LoVo (cell line): ENCODE data around the gene DAB2IP.

ENCODE experiments used
- DNase-seq: peaks from one replicate; pipeline ENCODE4 v3.0.0-alpha.2; 2016; ENCODE audit warnings: low spot score

The DAB2IP gene

DNA sequence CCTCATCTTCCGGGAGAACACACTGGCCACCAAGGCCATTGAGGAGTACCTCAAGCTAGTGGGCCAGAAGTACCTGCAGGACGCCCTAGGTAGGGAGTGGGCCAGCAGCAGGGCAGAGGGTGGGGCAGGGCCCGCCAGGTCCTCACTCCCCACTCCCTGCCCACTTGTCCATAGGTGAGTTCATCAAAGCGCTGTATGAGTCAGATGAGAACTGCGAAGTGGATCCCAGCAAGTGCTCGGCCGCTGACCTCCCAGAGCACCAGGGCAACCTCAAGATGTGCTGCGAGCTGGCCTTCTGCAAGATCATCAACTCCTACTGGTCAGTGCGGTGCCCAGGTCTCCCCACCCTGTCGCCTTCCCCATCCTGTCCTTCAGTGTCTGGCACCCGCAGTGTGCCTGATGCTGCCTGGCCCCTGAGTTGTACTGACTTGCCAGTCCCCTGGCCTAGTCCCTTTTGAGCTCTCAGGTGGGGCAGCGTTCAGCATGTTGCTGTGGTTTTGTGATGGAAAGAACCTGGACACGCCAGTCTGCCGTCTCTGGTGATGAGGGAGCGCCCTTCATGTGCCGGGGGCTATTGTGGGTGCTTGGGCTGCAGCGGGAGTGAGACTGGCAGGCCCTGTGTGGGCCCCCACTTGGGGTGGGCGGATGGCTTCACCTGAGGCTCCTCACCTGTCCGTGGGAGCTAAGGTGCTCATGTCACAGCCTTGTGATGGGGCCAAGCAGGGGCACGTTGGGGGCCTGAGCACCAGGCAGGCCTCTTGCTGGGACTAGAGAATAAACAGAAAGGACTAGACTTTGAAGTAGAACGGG is 112.3 kb downstream of the DAB2IP start:
- DNase-seq = no peak

DNA sequence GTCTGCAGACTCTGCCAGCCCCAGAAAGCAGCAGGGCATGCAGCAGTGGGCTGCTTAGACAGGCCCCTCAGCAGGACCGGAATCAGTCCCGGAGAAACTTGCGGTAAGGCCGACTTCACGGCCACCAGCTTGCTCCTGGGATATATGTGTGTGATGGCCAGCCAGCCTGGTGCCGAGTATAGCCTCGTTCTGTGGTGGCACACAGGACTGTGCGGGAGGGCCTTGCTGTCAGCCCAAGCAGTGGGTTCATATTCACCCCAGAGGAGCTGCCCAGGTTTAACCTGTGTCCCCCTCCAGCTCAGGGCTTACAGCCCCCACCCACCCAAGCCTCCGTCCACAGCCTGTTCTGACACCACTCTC is 112.9 kb downstream of the DAB2IP start:
- DNase-seq = no peak

DNA sequence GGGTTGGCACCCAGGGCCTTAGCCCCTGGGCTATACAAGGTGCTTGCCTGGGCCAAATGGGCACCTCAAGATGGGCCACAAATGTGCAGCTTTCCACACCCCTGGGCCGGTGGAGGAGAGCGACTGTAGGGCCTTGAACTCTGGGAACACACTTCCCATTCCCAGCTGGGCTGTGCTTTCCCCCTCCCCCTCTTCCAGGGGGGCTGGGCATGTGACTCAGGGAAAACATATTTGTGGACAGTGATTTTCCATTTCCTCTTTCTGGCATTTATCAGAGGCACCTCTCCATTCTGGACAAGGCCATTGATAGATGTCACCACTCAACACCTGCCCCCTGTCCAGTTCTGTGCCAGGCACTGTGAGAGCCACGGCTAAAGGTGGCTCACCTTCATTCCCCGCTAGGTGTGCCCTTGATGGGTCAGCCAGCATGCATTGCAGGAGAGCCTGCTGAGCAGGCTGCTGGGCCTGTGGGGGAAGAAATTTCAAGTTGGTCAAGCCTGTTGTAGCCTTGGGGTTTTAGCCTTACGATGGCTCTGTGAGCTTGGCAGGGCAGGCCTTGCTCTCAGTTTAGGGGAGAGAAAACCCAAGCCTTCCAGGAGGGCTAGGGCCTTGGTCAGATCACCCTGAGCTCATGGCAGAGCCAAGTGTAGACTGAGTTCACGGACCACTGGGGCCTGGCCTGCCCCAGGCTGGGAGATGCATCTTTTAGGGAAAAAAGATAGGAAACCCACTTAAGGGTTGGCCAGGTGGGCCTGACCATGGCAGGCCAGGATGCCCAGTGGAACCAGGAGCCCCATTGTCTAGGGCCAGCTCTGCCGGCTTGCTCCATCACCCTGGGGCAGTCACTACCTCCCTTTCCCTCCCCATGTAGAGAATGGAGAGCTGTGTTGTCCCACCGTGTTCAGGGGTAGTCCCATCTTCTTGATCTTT is 113.9 kb downstream of the DAB2IP start:
- no peak for DNase-seq

DNA sequence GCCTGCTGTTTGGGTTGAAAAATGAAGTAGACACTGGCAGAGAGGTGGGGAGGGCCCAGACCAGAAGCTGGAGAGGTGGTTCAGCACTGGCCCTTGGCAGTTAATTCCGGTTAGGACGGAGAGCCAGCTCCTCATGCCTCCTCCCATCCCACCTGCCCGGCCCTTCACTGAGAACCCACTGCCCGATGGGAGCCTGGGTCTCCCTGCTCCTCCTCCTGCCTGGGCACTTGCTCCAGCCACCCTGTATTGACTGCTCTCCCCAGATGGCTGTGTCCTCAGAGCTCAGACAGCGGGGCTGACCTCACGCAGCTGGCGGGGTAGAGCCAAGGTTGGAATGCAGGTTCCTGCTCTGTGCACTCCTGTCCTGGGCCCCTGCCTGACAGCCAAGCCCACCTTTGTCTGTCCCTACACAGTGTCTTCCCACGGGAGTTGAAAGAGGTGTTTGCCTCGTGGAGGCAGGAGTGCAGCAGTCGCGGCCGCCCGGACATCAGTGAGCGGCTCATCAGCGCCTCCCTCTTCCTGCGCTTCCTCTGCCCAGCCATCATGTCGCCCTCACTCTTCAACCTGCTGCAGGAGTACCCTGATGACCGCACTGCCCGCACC is 114.7 kb downstream of the DAB2IP start:
- no peak for DNase-seq

DNA sequence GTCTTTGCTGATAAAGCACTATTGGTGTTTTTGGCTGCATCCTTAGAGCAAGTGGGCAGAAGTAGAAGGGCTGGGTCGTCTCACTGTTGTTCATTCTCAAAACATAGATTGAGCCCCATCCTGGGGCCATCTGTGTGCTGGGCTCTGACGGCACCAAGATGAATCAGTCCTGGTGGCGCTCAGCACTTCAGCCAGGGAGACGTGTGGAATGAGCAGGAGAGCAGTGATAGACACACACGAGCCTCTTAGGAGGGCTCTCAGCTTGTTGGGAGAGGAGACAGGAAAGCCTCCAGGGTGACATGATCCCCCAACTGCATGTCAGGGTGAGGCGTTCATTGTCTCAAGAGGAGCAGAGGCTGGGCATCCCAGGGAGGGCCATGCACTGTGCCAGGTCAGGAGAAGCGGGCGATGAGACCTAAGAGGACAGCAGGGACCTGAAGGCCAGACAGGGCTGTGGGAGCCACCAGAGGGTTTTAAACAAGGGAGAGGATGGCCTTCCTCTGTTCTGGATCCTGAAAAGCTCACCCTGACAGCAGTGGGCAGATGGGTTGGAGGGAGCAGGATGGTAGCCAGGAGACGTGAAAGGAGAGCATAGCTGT is 115.8 kb downstream of the DAB2IP start:
- DNase-seq = no peak

DNA sequence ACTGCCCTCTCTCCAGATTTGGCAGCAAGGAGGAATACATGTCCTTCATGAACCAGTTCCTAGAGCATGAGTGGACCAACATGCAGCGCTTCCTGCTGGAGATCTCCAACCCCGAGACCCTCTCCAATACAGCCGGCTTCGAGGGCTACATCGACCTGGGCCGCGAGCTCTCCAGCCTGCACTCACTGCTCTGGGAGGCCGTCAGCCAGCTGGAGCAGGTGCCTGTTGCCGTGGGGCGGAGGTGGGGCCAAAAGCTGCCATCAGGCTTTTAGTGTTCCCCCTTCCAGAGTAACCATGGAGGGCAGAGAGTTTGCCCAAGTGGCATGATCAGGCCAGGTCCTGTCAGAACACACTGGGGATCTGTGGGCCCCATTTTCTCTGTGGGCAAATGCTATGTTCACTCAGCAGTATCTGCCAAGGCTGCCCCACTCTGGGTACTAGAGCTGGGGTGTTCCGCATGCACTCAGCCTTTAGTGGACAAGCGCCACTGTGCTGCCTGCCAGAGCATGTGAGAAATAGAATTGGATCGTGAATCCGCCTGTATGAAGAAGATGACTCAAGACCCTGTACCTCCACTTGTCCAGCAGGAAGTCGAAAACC is 117.1 kb downstream of the DAB2IP start:
- DNase-seq = no peak

DNA sequence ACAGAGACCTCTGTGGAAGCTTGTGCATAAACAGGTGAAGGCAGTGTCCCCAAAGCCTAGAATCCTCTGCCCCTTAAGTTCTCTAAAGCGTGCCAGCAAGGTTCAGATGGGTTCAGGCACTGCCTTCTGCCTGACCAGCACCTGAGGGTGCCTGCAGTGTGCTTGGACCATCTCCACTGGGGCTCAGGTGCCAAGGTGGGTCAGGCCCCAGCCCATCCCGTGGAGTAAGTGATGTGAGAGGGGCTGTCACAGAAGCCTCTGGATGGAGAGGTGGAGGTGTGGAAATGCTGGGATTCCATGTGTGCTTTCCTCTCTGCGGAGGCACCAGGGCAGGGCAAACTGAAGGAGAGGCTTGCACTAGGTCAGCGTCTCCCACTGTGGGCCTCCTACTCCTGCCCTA is 118.5 kb downstream of the DAB2IP start:
- DNase-seq = no peak

DNA sequence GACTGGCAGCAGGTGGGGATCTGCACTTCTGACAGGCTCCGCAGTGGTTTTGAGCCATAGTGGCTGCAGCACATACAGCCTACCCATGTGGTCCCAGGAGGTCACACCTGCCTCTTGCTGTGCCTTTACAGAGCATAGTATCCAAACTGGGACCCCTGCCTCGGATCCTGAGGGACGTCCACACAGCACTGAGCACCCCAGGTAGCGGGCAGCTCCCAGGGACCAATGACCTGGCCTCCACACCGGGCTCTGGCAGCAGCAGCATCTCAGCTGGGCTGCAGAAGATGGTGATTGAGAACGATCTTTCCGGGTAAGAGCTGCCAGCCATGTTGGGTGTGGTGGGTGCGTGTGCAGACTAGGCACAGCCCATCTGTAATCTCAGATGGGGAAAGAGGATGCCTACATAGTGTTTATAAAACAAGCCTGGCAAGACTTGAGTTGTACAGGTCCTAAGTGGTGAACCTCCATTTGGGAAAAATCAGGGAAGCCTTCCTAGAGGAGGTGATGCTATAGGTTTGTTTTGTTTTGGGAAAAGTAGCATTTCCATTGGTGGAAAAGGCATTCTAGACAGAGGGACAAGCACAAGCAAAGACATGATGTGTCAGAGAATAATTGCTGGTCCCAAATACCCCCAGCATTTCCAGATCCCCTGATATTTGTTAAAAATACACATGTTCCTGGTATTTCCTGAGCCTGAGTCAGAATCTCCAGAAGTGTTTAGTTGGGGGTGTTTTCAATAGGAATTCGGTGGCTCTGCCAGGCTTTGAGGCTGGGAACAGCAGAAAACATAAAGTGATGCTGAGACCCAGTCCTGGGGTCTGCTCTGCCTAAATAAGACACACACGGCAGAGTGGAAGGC is 119.2 kb downstream of the DAB2IP start:
- DNase-seq = no peak

DNA sequence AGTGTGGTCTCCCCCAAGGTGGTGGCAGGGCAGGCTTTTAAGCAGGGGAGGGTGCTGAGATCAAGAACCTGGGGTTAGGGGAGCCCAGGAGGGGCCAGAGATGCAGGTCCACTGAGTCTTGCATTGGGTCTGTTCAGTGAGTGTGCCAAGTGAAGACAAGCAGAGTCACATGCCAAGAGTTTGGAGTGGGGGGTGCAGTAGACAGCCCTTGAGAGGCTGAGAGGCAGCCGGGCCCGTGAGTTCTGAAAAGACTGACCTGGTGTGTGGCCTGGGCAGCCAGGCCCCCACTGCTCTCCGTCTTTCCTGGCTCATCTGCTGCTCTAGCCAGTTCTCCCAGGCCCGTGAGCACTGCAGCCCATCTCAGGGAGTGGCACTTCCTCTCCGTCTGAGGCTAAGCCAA is 120.0 kb downstream of the DAB2IP start:
- no peak for DNase-seq

DNA sequence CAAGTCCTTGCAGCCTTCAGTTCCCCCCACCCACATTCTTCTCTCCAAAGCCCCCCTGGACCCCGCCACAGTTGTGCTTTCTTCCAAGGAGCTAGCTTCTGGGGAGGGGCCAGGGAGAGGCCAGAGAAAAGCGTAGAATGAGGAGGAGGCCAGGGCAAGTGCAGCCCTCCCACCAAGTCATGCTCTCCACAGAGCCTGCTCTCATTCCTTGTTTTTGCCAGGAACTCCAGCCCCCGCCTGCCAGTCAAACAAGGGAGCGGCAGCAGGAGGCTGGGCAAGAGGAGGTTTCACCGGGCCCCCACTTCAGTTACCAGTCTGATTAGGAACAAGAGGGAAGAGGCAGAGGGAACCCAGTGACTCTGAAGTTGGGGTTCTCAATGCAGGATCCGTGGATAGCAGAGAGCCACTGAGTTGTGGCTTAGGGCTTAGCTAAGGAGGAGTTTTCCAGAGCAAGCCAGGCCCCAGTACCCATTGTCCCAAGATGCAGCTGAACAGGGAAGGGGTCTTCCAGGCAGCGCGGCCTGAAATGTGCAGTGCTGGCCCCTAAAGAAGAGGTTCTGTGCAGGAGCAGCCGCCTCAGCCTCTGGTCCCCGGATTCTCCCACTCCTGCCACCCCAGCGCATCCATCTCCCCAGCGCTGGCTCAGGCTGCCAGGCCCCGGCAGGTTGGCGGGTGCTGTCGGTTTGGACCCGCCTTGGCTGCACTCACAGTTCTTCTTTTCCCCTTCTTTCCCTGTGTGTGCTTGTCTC is 120.6 kb downstream of the DAB2IP start:
- DNase-seq = no peak

DNA sequence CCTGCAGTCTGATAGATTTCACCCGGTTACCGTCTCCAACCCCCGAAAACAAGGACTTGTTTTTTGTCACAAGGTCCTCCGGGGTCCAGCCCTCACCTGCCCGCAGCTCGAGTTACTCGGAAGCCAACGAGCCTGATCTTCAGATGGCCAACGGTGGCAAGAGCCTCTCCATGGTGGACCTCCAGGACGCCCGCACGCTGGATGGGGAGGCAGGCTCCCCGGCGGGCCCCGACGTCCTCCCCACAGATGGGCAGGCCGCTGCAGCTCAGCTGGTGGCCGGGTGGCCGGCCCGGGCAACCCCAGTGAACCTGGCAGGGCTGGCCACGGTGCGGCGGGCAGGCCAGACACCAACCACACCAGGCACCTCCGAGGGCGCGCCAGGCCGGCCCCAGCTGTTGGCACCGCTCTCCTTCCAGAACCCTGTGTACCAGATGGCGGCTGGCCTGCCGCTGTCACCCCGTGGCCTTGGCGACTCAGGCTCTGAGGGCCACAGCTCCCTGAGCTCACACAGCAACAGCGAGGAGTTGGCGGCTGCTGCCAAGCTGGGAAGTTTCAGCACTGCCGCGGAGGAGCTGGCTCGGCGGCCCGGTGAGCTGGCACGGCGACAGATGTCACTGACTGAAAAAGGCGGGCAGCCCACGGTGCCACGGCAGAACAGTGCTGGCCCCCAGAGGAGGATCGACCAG is 121.3 kb downstream of the DAB2IP start:
- no peak for DNase-seq

DNA sequence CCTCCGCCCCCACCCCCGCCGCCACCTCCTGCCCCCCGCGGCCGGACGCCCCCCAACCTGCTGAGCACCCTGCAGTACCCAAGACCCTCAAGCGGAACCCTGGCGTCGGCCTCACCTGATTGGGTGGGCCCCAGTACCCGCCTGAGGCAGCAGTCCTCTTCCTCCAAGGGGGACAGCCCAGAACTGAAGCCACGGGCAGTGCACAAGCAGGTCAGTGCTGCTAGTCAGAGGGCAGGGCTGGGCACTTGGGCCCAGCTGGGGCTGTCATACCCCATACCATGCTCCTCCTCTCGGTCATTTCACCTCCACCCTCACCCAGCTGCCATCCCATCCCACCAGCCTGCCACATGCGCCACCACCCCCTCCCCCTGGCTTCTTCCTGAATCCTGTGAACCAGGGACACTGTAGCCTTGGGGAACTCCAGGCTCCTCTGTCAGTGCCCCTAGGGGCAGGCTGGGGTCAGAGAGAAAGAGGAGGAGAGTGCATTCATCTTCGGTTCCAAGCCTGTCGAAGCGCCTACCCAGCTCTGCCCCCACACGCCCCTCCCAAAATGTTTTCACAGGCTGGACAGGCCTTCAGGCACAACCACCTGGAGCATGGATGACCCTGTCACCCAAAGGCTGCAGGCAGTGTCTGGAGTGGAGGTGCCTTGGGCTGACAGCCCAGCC is 122.0 kb downstream of the DAB2IP start:
- no peak for DNase-seq

DNA sequence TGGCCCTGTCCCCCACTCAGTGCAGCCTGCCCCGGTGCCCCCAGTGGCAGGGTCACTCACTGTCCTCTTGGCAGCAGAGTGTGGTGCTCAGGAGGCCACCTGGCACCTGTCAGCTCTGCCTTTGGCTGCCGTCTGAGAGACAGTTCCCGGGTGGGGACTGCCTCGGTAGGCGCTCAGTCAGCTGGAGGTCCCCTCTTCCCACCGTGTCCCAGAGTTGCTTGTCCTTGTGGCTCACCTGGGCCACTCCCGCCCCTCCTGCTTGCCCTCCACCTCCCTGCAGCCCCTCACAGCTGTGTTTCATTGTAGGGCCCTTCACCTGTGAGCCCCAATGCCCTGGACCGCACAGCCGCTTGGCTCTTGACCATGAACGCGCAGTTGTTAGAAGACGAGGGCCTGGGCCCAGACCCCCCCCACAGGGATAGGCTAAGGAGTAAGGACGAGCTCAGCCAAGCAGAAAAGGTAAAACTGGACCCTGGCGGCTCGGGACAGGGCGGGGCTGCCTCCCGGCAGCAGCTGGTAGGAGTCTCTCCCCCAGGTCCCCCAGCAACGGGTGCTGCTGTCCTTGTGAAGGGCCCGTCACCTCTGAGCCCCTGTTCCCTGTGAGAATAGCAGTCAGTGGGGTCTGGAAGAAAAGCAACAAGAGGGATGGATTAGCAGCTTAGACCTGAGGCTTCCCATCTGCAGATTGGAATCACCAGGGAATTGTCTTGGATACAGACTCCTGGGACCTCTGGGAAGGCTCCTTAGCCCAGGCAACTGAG is 122.7 kb downstream of the DAB2IP start:
- no peak for DNase-seq

DNA sequence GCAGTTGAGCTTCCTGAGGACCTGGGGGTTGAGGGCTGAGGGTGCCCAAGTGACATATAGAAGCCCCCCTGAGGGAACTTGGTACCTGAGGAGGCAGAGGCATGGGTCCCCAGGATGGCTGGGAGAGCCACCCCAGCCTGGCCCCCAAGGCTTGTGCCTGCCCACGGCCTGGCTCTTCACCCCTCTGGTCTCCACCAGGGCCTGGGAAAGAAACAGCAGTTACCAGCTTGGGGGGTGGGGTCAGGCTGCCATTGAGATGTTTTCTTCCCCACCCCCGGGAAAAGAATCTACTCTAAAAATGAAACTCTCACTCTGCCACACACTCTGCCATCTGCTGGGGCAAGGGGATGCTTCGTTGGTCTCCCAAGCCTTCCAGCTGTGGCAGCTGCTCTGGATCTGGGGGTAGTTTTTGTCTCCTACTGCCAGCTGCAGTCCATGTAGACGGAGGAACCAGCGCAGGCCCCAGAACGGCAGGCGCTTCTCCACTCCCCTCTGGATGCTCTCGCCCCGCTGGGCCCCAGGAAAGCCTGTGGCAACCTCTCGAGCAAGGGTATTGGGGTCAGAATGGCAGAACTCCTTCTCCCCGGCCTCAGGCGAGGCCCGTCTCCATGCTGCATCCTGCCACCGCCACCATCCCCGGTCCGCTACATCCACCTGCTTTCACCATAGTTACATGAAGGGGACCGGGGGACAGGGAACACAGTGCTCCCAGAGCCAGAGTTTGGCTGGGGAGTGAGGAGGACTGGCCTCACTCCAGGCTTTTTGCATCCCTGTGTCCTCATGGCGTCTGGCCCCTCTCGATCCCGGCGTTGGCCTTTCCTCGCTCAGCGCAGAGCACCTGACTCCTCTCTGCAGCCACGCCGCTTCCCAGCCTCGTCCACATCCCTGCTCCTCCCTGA is 123.5 kb downstream of the DAB2IP start:
- DNase-seq = no peak

DNA sequence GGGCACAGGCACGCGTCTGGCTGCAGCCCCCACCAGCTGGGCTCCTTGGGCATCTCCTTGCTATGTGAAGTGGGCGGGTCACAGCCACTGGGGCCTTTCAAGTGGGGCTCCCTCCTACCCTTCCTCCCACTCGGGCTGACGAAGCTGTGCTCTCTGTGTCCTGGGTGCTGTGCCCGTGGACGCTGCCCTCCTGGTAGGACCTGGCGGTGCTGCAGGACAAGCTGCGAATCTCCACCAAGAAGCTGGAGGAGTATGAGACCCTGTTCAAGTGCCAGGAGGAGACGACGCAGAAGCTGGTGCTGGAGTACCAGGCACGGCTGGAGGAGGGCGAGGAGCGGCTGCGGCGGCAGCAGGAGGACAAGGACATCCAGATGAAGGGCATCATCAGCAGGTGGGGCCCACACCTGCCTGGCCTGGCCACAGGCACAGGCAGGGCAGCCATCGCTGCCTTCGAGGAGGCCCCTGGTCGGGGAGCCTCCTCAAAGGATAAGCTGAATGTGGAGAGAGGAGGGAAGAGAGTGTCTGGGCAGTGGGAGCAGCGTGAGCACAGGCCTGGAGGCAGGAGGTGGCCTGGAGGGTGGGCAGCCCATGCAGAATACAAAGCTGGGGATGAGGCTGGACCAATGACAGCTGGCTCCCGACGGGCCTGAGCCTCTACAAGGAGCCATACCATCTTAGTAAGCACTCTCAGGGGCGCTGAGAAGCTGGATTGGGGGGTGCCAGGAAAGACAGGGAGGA is 124.7 kb downstream of the DAB2IP start:
- no peak for DNase-seq

DNA sequence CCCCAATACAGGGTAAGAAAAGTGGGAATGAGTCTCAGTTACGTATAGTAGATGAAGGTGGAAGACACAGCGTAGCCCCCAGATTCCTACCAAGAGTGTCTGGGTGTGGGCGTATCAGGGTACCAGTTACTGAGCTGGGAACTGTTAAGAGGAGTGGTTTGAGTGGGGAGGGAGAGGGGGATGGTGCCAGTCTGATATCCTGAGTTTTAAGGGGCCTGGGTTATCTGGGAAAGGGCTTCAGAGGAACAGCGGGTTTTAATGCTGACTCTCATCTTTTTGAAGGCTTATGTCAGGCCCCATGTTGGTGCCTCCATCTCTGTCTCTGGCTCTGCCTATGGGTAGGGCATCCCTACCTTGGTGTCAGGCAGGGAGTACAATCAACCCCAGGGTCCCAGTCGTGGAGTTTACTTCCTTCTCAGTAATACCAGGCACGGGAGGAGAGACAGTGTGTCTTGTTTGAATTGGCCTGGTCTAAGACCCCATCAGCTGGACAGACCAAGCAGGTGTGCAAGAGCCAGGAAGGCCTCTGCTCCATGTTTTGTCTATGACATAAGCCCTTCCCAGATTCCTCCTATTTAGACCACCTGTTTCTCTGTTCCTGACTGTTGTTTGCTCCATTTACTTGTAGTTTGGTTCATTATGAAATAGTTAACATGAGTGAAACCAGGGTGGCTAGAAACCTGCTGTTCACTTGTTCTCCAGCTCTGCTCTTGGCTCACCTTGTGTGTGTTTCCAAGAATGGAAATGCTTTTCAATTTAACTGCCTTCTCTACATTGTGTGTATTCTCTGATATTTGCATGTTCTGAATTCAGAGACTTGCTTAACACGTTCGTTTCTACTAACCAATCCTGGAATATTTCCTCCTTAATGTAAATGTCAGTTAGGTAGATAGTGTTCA is 125.6 kb downstream of the DAB2IP start:
- no peak for DNase-seq
